ENCODE results near the gene OPCML. TPM values are rescaled to one million over a fixed set of nuclear protein-coding genes. Genes with fewer than 3 reads are reported as not detected.

Gene OPCML
- total RNA-seq, 1 experiment from 2014 or later: 0.94 TPM

- Histone ChIP-seq H4K20me1 (ENCODE audit: control insufficient read depth, insufficient read depth, insufficient read length) (no peaks in the 10 kb centered on the region), H2BK12ac (ENCODE audit: insufficient read length, low read depth, low read length) (no peak overlapping the region), H2BK20ac (ENCODE audit: low read depth, low read length, poor library complexity, severe bottlenecking) (no peak overlapping the region), H3K23ac (ENCODE audit: insufficient read length, low read depth, low read length) (no peak overlapping the region), H3K14ac (ENCODE audit: insufficient read depth, low read length) (no peak overlapping the region), H3K18ac (ENCODE audit: insufficient read length, low read depth, low read length) (no peak overlapping the region), H4K91ac (ENCODE audit: insufficient read length, low read depth, low read length) (no peak overlapping the region), H3K27ac (ENCODE audit: insufficient read length, low read depth, low read length) (no peak overlapping the region), H3K79me2 (ENCODE audit: insufficient read depth, low read length) (no peaks in the 10 kb centered on the region), H2AFZ (ENCODE audit: low read length) (no peak overlapping the region), H3K4ac (ENCODE audit: low read depth, low read length) (no peak overlapping the region), H3K4me1 (ENCODE audit: insufficient read depth, low read length) (peaks cover 11% of the 10 kb centered on the region; the same call in 1 of the 2 replicates), H4K5ac (ENCODE audit: insufficient read length, low read depth, low read length) (no peak overlapping the region), H3K79me1 (ENCODE audit: insufficient read depth, low read depth, low read length, poor library complexity, severe bottlenecking) (no peaks in the 10 kb centered on the region), H4K8ac (replicated peaks; ENCODE audit: insufficient read length, low read depth, low read length) (no peak overlapping the region), H3K9me3 (ENCODE audit: control insufficient read depth, low read depth, low read length) (no peaks in the 10 kb centered on the region), H3K23me2 (ENCODE audit: insufficient read length, low read depth, low read length, poor library complexity, severe bottlenecking) (no peaks in the 10 kb centered on the region), H2BK120ac (ENCODE audit: low read depth, low read length, poor library complexity, severe bottlenecking) (no peak overlapping the region), H3K56ac (ENCODE audit: insufficient read length, low read depth, low read length) (no peak overlapping the region), H2BK15ac (ENCODE audit: low read depth, low read length) (no peak overlapping the region), H3K4me2 (ENCODE audit: insufficient read depth, insufficient read length, low read length) (no peak overlapping the region), H3T11ph (ENCODE audit: low read length) (no peak overlapping the region), H3K27me3 (ENCODE audit: insufficient read depth, low read length) (no peaks in the 10 kb centered on the region), H3K9ac (ENCODE audit: extremely low read depth, insufficient read length, low read length) (no peak overlapping the region), H2BK5ac (ENCODE audit: insufficient read length, low read length) (no peak overlapping the region), H2AK5ac (ENCODE audit: insufficient read length, low read length) (no peak overlapping the region)
- H3K9me3 Mint-ChIP-seq: peaks cover 0 to 4% of the 10 kb centered on the region in 2 experiments; a peak in 2 of 5 replicates
- no peak for TF ChIP-seq CTCF (conservative IDR thresholded peaks at IDR 0.05)
- DNase-seq: no peak
- no peaks in the 10 kb centered on the region; the same call in none of the 2 replicates for H3K27me3 Mint-ChIP-seq (ENCODE audit: low read depth)
- peak overlapping the region in 1 of 3 experiments; percentile 5; a peak in 1 of 7 replicates for H3K27ac Mint-ChIP-seq
- peaks cover 0 to 9% (median 5%) of the 10 kb centered on the region in 3 experiments; a peak in 4 of 7 replicates for H3K36me3 Mint-ChIP-seq (ENCODE audit: insufficient read depth in 1 of 3, low read depth in 3 of 3)
- peaks cover 35 to 38% of the 10 kb centered on the region in 2 experiments for H3K4me1 Mint-ChIP-seq
- no CpG with 5 or more reads among the region's 9 CpGs for WGBS (ENCODE audit: extremely low coverage, insufficient read length, low lambda C conversion rate)
- no peak overlapping the region for H3K4me3 Mint-ChIP-seq
Measured at GRCh38 chr11:133284156-133284555, 248.1 kb downstream of the OPCML start.

Measured in H9 (cell line).